ENCODE measurements around the gene TBRG4.

TBRG4 gene

DNA sequence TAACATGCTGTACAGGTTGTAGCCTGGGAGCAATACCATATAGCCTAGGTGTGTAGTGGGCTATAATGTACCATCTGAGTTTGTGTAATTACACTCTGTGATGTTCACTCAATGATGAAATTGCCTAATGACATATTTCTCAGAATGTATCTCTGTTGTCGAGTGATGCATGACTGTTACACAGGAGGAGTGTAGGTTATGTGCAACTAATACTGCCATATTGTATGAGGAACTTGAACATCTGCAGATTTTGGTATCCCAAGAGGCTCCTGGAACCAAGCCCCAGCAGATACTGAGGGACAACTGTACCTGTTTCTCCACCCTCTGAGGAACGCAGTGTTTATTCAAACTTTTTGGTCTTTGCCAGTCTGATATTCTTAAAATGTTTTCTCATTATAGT, 61.3 kb downstream of the TBRG4 start:
- no peak for DNase-seq
